Breast epithelium (tissue), 4 donors: ENCODE results near the gene SORBS2. TPM values are rescaled to one million over a fixed set of nuclear protein-coding genes. Genes with fewer than 3 reads are reported as not detected.
A peak's percentile ranks its signal among the peaks of the same experiment; 100 is the strongest.

Experiments
- DNase-seq, 2 donors: peaks; one replicate each; pipeline ENCODE4 v3.0.0-alpha.2; 2019; ENCODE audit warnings: low spot score in 2 of 2
- H3K27ac ChIP-seq, 2 donors: fragments of 200-600 bp; sonication (generic) in 1 of 2; one replicate each; pipeline ENCODE4 v1.5.1; 2016 to 2019; ENCODE audit warnings: mild to moderate bottlenecking in 1 of 2
- H3K27me3 ChIP-seq, 2 donors: fragments of 200-600 bp; sonication (generic) in 1 of 2; one replicate each; pipeline versions ENCODE4 v1.5.1 to v1.6.0; 2017 to 2019; ENCODE audit warnings: control low read depth in 1 of 2, mild to moderate bottlenecking in 1 of 2
- H3K36me3 ChIP-seq: fragments of 200-600 bp; one replicate; pipeline ENCODE4 v1.5.1; 2019
- H3K4me1 ChIP-seq, 2 donors: fragments of 200-600 bp; sonication (generic); one replicate each; pipeline ENCODE4 v1.5.1; 2016 to 2019; ENCODE audit warnings: control low read depth in 1 of 2
- H3K4me3 ChIP-seq, 3 donors: fragments of 200-600 bp; sonication (generic); 1 replicate in 2 of 3; 2 replicates in 1 of 3; pipeline ENCODE4 v1.5.1; 2016 to 2019; ENCODE audit warnings: mild to moderate bottlenecking in 3 of 3, moderate library complexity in 2 of 3
- H3K9me3 ChIP-seq, 2 donors: fragments of 200-600 bp; sonication (generic) in 1 of 2; one replicate each; pipeline ENCODE4 v1.5.1; 2016 to 2019; ENCODE audit warnings: control low read depth in 1 of 2
- POLR2A ChIP-seq: fragments of 450-650 bp; IDR thresholded peaks from one replicate; pipeline ENCODE4 v1.6.1; 2016; ENCODE audit warnings: antibody characterized with exemption, mild to moderate bottlenecking, moderate library complexity
- POLR2AphosphoS5 ChIP-seq, 3 donors: sonication (generic); formaldehyde crosslinking; IDR thresholded peaks; one replicate each; pipeline ENCODE4 v1.6.1; 2017; ENCODE audit warnings: antibody characterized with exemption in 3 of 3
- intact Hi-C: fragments of 100-400 bp; cut with DNase I; formaldehyde crosslinking; loops from one replicate; pipeline ENCODE4 v1.15.1; 2023; ENCODE audit warnings: low total_unique reads
- total RNA-seq, 3 donors: library from RNA; depleted of rRNA; stranded (reverse); fragments of >200 nt; gene quantifications; one replicate each; pipeline ENCODE4 v1.1.0, GENCODE V29; 2016
- TF ChIP-seq, protein P1 (sequence below), 3 donors: fragments of 450-650 bp; IDR thresholded peaks; one replicate each; pipeline ENCODE4 v1.5.1; 2016 to 2017; ENCODE audit warnings: antibody characterized with exemption in 3 of 3, mild to moderate bottlenecking in 3 of 3, moderate library complexity in 3 of 3

SORBS2 gene
- total RNA-seq, 3 donors from 2014 or later: 21.8 to 132 (median 105) TPM

- H3K9me3 ChIP-seq: no peaks in the 10 kb centered on the region
- H3K36me3 ChIP-seq: no peaks in the 10 kb centered on the region
- H3K27ac ChIP-seq: peak overlapping the region; percentile 8 to 56
- H3K4me3 ChIP-seq: no peak overlapping the region
- DNase-seq: no peak
- H3K27me3 ChIP-seq: no peaks in the 10 kb centered on the region
- intact Hi-C loops: no loop called here
- TF ChIP-seq POLR2AphosphoS5 (IDR thresholded peaks at IDR 0.05) (no peak), POLR2A (no peak)
- TF ChIP-seq, protein P1, sequence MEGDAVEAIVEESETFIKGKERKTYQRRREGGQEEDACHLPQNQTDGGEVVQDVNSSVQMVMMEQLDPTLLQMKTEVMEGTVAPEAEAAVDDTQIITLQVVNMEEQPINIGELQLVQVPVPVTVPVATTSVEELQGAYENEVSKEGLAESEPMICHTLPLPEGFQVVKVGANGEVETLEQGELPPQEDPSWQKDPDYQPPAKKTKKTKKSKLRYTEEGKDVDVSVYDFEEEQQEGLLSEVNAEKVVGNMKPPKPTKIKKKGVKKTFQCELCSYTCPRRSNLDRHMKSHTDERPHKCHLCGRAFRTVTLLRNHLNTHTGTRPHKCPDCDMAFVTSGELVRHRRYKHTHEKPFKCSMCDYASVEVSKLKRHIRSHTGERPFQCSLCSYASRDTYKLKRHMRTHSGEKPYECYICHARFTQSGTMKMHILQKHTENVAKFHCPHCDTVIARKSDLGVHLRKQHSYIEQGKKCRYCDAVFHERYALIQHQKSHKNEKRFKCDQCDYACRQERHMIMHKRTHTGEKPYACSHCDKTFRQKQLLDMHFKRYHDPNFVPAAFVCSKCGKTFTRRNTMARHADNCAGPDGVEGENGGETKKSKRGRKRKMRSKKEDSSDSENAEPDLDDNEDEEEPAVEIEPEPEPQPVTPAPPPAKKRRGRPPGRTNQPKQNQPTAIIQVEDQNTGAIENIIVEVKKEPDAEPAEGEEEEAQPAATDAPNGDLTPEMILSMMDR (IDR thresholded peaks at IDR 0.05): no peak
- no peaks in the 10 kb centered on the region for H3K4me1 ChIP-seq
These were observed 50.4 kb downstream of the SORBS2 start for GRCh38 chr4:185761352-185762235.

DNA sequence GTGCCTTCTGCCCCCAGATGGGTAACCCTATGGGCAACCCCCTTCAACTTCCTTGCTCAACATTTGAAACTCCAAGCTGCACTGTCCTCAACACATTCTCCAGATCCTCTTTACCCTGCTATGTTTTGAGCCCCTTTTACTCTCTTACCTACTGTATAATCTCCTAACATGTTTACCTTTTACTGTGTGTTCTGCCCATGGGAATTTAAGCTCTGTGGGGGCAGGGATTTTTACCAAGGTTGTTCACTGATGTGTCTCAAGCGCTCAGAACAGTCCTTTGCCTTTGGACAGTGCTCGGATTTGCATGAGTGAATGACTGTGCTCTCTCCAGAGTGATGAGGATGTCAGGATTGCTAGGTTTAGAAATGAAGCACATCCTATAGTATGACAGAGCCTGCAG is 53.2 kb downstream of the SORBS2 start:
- intact Hi-C loops: no loop called here
- Histone ChIP-seq H3K36me3 (no peaks in the 10 kb centered on the region), H3K4me3 (no peak overlapping the region), H3K27ac (no peak overlapping the region), H3K27me3 (no peaks in the 10 kb centered on the region), H3K9me3 (no peaks in the 10 kb centered on the region), H3K4me1 (no peaks in the 10 kb centered on the region)
- TF ChIP-seq POLR2A (no peak), POLR2AphosphoS5 (IDR thresholded peaks at IDR 0.05) (no peak)
- TF ChIP-seq, protein P1 (IDR thresholded peaks at IDR 0.05): no peak
- DNase-seq: no peak

- Histone ChIP-seq H3K4me3 (no peak overlapping the region), H3K36me3 (no peaks in the 10 kb centered on the region), H3K9me3 (no peaks in the 10 kb centered on the region), H3K27ac (no peak overlapping the region), H3K27me3 (no peaks in the 10 kb centered on the region), H3K4me1 (no peaks in the 10 kb centered on the region)
- TF ChIP-seq, protein P1 (IDR thresholded peaks at IDR 0.05): no peak
- TF ChIP-seq POLR2A (no peak), POLR2AphosphoS5 (IDR thresholded peaks at IDR 0.05) (no peak)
- DNase-seq: no peak
- intact Hi-C loops: no loop called here
These were observed 56.5 kb downstream of the SORBS2 start for GRCh38 chr4:185755451-185755850.

DNA sequence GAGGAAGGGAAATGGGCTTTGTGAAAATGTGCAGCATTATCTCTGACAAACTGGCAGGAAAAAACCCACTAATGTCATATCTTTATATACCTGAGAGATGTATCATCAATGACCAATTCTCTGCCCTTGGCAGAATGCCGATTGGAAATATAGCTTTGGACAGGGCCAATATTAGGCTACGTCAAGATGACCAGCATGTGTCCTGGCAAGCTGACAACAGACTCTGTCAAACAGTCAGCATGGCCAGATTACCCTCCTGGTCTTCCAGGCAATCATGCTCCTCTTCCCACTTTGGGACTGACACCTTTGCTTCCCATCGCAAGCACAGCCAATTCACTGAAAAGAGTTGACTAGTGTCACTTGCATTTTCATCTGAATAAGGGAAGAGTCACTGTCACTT is 57.0 kb downstream of the SORBS2 start:
- no peak for DNase-seq
- Histone ChIP-seq H3K27me3 (no peaks in the 10 kb centered on the region), H3K27ac (no peak overlapping the region), H3K9me3 (no peaks in the 10 kb centered on the region), H3K4me1 (no peaks in the 10 kb centered on the region), H3K36me3 (no peaks in the 10 kb centered on the region), H3K4me3 (no peak overlapping the region)
- TF ChIP-seq POLR2AphosphoS5 (IDR thresholded peaks at IDR 0.05): no peak
- TF ChIP-seq, protein P1 (IDR thresholded peaks at IDR 0.05): no peak
- TF ChIP-seq POLR2A: no peak
- intact Hi-C loops: no loop called here

DNA sequence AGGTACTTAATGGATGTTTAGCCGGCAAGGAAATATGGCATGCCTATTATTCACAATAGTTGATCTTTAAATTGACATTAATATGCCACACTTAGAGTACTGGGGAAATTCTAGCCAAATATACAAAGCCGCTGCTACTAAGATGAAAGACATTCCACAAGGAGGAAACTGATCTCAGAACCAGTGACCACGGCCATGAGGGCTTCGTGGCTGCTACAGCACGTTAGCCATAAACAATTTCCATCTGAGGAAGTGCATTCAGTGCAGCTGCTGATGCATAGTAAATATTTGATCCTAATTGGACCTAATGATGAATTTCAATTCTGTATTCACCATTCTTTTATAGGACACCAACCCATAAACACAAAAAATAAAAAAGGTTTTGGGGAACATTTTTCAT is 59.1 kb downstream of the SORBS2 start:
- DNase-seq: no peak
- Histone ChIP-seq H3K4me3 (no peak overlapping the region), H3K27me3 (no peaks in the 10 kb centered on the region), H3K27ac (no peak overlapping the region), H3K4me1 (no peaks in the 10 kb centered on the region), H3K36me3 (no peaks in the 10 kb centered on the region), H3K9me3 (no peaks in the 10 kb centered on the region)
- intact Hi-C loops: no loop called here
- TF ChIP-seq, protein P1 (IDR thresholded peaks at IDR 0.05): no peak
- no peak for TF ChIP-seq POLR2A
- TF ChIP-seq POLR2AphosphoS5 (IDR thresholded peaks at IDR 0.05): no peak
